GM12874 (cell line): Measurements from ENCODE around the gene CAPN5.

Experiments
- TF ChIP-seq, protein P1 (sequence below): IDR thresholded peaks from 2 replicates; pipeline ENCODE4 v1.5.1; 2011; ENCODE audit warnings: low read depth, mild to moderate bottlenecking, control low read depth, low read length, moderate library complexity; ENCODE audit not compliant: insufficient read depth

The CAPN5 gene

DNA sequence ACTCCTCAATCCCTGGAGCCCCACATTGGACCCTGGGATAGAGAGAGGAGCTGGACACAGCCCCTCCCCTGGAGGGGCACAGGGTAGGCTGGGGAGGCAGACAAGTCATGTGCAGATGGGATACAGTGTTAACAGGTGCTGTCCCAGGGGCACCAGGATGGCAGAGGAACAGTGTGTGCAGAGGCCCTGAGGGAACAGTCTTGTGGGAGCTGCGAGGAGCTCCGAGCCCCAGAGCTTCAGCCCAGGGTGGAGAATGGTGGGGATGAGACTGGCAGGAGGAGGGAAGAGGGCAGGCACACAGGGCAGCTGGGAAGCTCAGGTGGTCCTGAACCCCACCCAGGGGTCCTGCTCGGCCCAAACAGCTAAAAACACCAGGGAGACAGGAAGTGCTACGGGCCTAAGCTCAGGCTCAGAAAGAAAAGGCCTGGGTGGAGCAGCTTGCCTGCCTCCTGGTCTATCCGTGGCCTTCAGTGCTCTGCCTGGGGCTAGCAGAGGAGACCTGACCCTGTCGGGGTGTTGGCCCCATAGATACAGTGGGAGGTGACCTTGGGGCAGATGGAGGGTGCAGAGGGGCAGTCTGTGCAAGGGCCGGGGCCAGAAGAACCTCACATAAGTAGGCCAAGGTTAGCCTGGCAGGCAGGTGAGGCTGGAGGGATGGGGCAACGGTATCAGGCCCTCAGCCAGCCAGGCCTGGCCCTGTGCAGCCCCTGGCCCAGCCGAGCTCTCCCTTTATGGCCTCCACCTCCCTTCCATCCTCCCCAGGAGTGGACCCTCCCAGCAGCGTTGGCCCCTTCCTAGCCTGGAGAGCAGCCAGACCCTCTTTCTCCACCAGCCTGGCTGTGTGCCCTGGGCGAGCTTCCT lies 15.4 kb downstream of the CAPN5 start:
- TF ChIP-seq, protein P1, sequence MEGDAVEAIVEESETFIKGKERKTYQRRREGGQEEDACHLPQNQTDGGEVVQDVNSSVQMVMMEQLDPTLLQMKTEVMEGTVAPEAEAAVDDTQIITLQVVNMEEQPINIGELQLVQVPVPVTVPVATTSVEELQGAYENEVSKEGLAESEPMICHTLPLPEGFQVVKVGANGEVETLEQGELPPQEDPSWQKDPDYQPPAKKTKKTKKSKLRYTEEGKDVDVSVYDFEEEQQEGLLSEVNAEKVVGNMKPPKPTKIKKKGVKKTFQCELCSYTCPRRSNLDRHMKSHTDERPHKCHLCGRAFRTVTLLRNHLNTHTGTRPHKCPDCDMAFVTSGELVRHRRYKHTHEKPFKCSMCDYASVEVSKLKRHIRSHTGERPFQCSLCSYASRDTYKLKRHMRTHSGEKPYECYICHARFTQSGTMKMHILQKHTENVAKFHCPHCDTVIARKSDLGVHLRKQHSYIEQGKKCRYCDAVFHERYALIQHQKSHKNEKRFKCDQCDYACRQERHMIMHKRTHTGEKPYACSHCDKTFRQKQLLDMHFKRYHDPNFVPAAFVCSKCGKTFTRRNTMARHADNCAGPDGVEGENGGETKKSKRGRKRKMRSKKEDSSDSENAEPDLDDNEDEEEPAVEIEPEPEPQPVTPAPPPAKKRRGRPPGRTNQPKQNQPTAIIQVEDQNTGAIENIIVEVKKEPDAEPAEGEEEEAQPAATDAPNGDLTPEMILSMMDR: no peak

- TF ChIP-seq, protein P1: no peak
Observed at GRCh38 chr11:77082838-77083565, 16.2 kb downstream of the CAPN5 start.

DNA sequence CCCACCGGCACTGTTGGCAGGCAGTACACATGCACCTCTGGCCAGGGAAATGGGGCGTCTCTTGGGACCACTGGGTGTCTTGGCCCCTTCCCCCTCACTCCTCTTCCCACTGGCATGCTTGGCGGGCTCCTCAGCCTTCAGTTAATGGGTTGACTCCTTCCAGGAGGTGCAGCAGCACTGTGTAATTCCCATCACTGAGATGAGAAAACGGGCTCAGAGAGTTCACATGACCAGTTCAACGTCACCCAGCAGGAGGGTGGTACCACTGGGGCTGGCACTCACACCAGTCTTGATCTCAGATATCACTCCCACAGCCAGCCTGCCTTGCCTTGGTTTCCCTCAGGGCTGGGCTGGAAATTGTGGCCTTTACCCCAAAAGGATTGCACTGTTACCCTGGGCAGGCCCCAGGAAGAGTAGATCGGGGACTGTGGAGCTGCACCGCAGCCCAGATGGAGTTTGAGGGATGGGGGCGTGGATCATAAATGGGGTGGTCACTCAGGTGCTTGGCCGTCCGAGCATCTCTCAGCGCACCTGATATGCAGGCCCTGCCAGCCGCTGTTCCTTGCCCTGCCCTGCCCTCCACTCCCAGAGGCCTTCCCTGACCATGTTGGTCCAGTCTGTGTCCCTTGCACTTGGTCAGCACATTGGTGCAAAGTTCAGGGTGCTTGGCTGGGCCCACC lies 16.9 kb downstream of the CAPN5 start:
- TF ChIP-seq, protein P1: no peak

GRCh38 chr11:77084581-77085191 lies 17.9 kb downstream of the CAPN5 start:
- TF ChIP-seq, protein P1: no peak

DNA sequence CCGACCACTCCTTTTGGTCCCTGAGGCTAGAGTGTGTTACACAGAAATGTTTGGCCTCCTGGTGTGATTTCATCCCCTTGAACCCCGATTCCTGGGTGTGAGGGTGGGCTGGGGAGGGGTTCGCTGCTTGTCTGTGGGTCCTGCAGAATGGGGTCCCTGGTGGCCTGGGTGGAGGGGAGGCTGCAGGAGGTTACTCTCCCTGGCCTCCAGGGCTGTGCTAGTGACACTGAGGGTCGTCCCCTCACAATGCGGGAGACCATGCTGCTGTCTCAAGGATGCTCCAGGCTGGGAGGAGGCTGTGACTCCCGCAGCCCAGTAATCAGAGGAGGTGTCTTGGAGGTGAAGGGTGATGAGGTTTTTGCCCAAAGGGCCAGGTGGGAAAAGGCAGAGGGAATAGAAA lies 18.9 kb downstream of the CAPN5 start:
- TF ChIP-seq, protein P1: no peak

GRCh38 chr11:77086521-77087472 lies 20.0 kb downstream of the CAPN5 start:
- TF ChIP-seq, protein P1: no peak
